Nephron (organoid): ENCODE measurements around the gene AZGP1.
"Not testable (repeated sequence)": the region's sequence is repeated elsewhere in the genome, so short reads cannot be mapped to it uniquely, and the experiment has no call there.

ENCODE experiments used
- H3K27ac Mint-ChIP-seq, 3 experiments: 2 replicates each; pipeline ENCODE4 v1.8.0; 2020; ENCODE audit warnings: mixed read lengths in 3 of 3, mild to moderate bottlenecking in 2 of 3, moderate library complexity in 1 of 3
- H3K27me3 Mint-ChIP-seq: 2 replicates; pipeline ENCODE4 v1.8.0; 2021; ENCODE audit warnings: low read depth, mild to moderate bottlenecking, moderate library complexity, mixed read lengths
- H3K36me3 Mint-ChIP-seq: 2 replicates; pipeline ENCODE4 v1.8.0; 2020; ENCODE audit warnings: low read depth, mixed read lengths
- H3K4me1 Mint-ChIP-seq: 2 replicates; pipeline ENCODE4 v1.8.0; 2020; ENCODE audit warnings: mixed read lengths
- H3K4me3 Mint-ChIP-seq, 3 experiments: 2 replicates each; pipeline ENCODE4 v1.8.0; 2020; ENCODE audit warnings: mild to moderate bottlenecking in 3 of 3, mixed read lengths in 3 of 3, moderate library complexity in 2 of 3
- H3K9me3 Mint-ChIP-seq: 2 replicates; pipeline ENCODE4 v1.8.0; 2020; ENCODE audit warnings: mixed read lengths
- CTCF ChIP-seq, 3 experiments: fragments of 200-600 bp; sonication (generic); IDR thresholded peaks; one replicate each; pipeline ENCODE4 v1.5.0; 2021; ENCODE audit warnings: antibody characterized with exemption in 3 of 3; ENCODE audit not compliant: unreplicated experiment in 3 of 3

Gene AZGP1

GRCh38 chr7:100013328-100013676 lies 37.5 kb upstream of the AZGP1 start:
- H3K4me1 Mint-ChIP-seq: peaks cover 14% of the 10 kb centered on the region
- no peak overlapping the region for H3K27ac Mint-ChIP-seq
- H3K27me3 Mint-ChIP-seq: peaks cover 10% of the 10 kb centered on the region
- peaks cover 4% of the 10 kb centered on the region for H3K36me3 Mint-ChIP-seq
- H3K9me3 Mint-ChIP-seq: no peaks in the 10 kb centered on the region
- no peak for TF ChIP-seq CTCF (IDR thresholded peaks at IDR 0.05; ENCODE audit: unreplicated experiment in 3 of 3)
- no peak overlapping the region for H3K4me3 Mint-ChIP-seq

DNA sequence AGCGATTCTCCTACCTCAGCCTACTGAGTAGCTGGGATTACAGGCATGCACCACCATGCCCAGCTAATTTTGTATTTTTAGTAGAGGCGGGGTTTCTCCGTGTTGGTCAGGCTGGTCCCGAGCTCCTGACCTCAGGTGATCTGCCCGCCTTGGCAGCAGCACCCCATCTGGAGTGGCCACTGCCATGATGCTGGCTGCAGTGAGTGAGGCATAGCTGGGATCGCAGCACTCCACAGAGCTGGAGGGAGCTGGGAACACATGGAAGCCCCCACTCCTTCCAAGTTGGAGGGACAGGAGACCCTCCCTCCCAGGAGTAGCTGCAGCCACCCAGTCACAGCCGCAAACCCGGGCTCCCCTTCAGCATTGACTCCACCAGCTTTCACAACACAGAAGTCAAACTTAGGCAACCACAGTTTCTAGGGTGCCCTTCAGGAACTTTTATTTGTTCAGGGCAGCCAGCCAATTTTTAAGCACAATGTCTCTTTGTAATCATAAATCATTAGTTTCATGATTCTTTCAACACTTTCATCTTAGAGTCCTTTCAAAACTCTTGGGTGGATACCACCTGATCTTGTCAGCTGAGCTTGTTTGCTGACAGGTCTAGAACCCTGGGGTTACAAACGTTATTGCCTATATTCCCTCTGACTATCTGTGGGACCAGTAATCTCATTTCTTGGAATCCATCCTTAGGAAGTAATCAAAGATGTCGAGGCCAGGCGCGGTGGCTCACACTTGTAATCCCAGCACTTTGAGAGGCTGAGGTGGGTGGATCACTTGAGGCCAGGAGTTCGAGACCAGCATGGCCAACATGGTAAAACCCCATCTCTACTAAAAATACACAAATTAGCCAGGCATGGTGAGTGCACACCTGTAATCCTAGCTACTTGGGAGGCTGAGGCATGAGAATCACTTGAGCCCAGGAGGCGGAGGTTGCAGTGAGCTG lies 36.8 kb upstream of the AZGP1 start:
- H3K9me3 Mint-ChIP-seq, H3K27ac Mint-ChIP-seq, H3K4me1 Mint-ChIP-seq, H3K36me3 Mint-ChIP-seq: not testable (repeated sequence)
- Mint-ChIP-seq H3K4me3 (peak overlapping the region in 1 of 3 experiments; percentile 42), H3K27me3 (peaks cover 10% of the 10 kb centered on the region)

DNA sequence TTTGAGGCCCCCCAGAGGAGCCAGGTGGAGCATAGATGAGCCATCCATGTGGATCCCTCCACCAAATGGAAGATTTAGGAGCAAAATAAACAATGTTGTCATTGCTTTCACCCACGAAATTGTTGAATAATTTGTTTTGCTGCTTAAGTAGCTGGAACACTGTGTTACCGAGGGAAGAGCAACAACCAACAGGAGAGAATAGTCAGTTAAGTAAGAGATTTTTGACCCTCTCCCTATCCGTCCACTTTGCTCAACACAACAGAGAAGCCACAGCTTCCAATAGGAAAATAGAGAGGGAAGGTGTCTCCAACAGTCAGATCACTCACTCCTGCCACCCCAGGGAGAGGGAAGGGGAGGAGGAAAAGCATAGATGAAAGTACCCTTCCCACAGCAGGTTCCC lies 35.7 kb upstream of the AZGP1 start:
- Mint-ChIP-seq H3K27me3 (peaks cover 10% of the 10 kb centered on the region), H3K9me3 (no peaks in the 10 kb centered on the region), H3K27ac (no peak overlapping the region), H3K4me3 (peak overlapping the region in 1 of 3 experiments; percentile 23), H3K4me1 (peaks cover 5% of the 10 kb centered on the region), H3K36me3 (no peaks in the 10 kb centered on the region)
- no peak for TF ChIP-seq CTCF (IDR thresholded peaks at IDR 0.05; ENCODE audit: unreplicated experiment in 3 of 3)

DNA sequence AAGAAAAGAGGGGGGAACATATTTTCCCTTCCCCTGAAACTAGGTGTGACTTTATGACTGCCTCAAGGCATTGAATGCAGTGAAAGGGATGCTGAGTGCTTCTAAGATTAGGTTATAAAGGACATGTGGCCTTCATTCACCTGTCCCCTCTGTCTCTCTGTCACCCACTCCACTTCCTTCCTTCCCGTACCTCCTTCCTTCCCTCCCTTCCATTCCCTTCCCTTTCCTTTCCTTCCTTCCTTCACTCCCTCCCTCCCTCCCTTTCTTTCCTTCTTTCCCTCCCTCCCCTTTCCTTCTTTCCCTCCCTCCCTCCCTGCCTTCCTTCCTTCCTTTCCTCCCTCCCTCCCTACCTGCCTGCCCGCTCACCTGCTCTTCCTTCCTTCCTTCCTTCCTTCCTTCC lies 35.1 kb upstream of the AZGP1 start:
- Mint-ChIP-seq H3K4me3 (no peak overlapping the region), H3K4me1 (no peaks in the 10 kb centered on the region), H3K36me3 (no peaks in the 10 kb centered on the region), H3K27ac (no peak overlapping the region), H3K9me3 (no peaks in the 10 kb centered on the region), H3K27me3 (peaks cover 10% of the 10 kb centered on the region)
- TF ChIP-seq CTCF (IDR thresholded peaks at IDR 0.05; ENCODE audit: unreplicated experiment in 3 of 3): no peak

DNA sequence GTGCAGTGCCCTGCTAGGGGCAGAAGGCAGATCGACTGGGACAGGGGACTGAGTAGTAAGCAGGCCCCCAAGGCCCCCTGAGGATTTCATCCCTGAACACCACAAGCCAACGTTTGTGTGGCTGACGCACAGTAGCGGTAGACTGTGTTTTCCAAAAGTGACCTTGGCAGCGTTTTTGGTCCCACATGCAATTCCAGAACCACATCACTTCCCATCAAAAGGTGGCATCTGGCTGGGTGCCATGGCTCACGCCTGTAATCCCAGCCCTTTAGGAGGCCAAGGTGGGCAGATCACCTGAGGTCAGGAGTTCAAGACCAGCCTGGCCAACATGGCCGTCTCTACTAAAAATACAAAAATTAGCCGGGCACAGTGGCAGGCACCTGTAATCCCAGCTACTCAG lies 34.1 kb upstream of the AZGP1 start:
- not testable (repeated sequence) for H3K4me1 Mint-ChIP-seq, H3K27ac Mint-ChIP-seq, H3K9me3 Mint-ChIP-seq, H3K36me3 Mint-ChIP-seq, H3K4me3 Mint-ChIP-seq
- H3K27me3 Mint-ChIP-seq: peaks cover 10% of the 10 kb centered on the region

GRCh38 chr7:100008525-100008924 lies 32.7 kb upstream of the AZGP1 start:
- H3K27ac Mint-ChIP-seq: no peak overlapping the region
- H3K9me3 Mint-ChIP-seq: no peaks in the 10 kb centered on the region
- TF ChIP-seq CTCF (IDR thresholded peaks at IDR 0.05; ENCODE audit: unreplicated experiment in 3 of 3): no peak
- no peak overlapping the region for H3K4me3 Mint-ChIP-seq
- peaks cover 13% of the 10 kb centered on the region for H3K27me3 Mint-ChIP-seq
- H3K4me1 Mint-ChIP-seq: no peaks in the 10 kb centered on the region
- no peaks in the 10 kb centered on the region for H3K36me3 Mint-ChIP-seq

GRCh38 chr7:100007887-100008286 lies 32.1 kb upstream of the AZGP1 start:
- no peak overlapping the region for H3K4me3 Mint-ChIP-seq
- no peaks in the 10 kb centered on the region for H3K36me3 Mint-ChIP-seq
- H3K9me3 Mint-ChIP-seq: no peaks in the 10 kb centered on the region
- no peak overlapping the region for H3K27ac Mint-ChIP-seq
- H3K27me3 Mint-ChIP-seq: peaks cover 13% of the 10 kb centered on the region
- no peaks in the 10 kb centered on the region for H3K4me1 Mint-ChIP-seq
- TF ChIP-seq CTCF (IDR thresholded peaks at IDR 0.05; ENCODE audit: unreplicated experiment in 3 of 3): no peak
